Ascending aorta (tissue), 2 donors: ENCODE results near the gene CRHR2. TPM values are rescaled to one million over a fixed set of nuclear protein-coding genes. Genes with fewer than 3 reads are reported as not detected.

Source experiments
- DNase-seq, 2 donors: peaks; one replicate each; pipeline ENCODE4 v3.0.0-alpha.2; 2019; ENCODE audit warnings: low spot score in 2 of 2
- H3K27ac ChIP-seq, 2 donors: fragments of 200-600 bp; sonication (generic); one replicate each; pipeline ENCODE4 v1.5.1; 2016 to 2017; ENCODE audit warnings: mild to moderate bottlenecking in 1 of 2
- H3K27me3 ChIP-seq: fragments of 200-600 bp; sonication (generic); one replicate; pipeline ENCODE4 v1.5.1; 2017
- H3K36me3 ChIP-seq, 2 donors: fragments of 200-600 bp; sonication (generic); one replicate each; pipeline ENCODE4 v1.5.1; 2016
- H3K4me1 ChIP-seq, 2 donors: fragments of 200-600 bp; sonication (generic); one replicate each; pipeline ENCODE4 v1.5.1; 2016 to 2017; ENCODE audit warnings: mild to moderate bottlenecking in 1 of 2
- H3K4me3 ChIP-seq, 2 donors: fragments of 200-600 bp; sonication (generic); one replicate each; pipeline ENCODE4 v1.5.1; 2016 to 2017; ENCODE audit warnings: mild to moderate bottlenecking in 1 of 2
- H3K9me3 ChIP-seq, 2 donors: fragments of 200-600 bp; sonication (generic); one replicate each; pipeline ENCODE4 v1.5.1; 2016
- CTCF ChIP-seq, 3 experiments: fragments of 200-600 bp in 2 of 3; fragments of 450-650 bp in 1 of 3; sonication (generic) in 2 of 3; IDR thresholded peaks; one replicate each; pipeline ENCODE4 v1.5.1; 2016 to 2019; ENCODE audit warnings: antibody characterized with exemption in 3 of 3, mild to moderate bottlenecking in 1 of 3, moderate library complexity in 1 of 3
- intact Hi-C: fragments of 100-400 bp; cut with DNase I; formaldehyde crosslinking; loops from one replicate; pipeline ENCODE4 v1.15.1; 2023
- total RNA-seq: library from RNA; depleted of rRNA; stranded (reverse); fragments of >200 nt; gene quantifications from one replicate; pipeline ENCODE4 v1.1.0, GENCODE V29; 2016

CRHR2 gene
- total RNA-seq, 1 donor from 2014 or later, result 3.1 TPM

DNA sequence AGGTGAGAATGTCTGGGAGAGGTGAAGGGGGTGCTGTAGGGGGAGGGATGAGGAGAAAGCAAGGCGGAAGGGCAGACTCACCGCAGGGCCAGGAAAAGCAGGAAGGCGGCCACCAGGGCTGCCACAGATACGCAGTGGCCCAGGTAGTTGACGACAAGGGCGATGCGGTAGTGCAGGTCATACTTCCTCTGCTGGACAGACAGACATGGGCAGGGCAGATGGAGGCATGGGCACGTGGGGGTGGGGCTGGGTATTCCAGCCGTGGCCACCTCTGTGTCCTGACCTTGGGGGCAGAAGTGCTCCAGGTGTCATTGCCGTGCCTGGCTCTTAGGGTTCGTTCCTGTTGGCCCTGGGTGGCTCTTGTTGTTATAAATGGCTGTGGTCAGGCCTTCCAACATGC is 16.8 kb downstream of the CRHR2 start:
- no peaks in the 10 kb centered on the region for H3K4me1 ChIP-seq
- no peak for DNase-seq
- no peak for TF ChIP-seq CTCF (IDR thresholded peaks at IDR 0.05)
- H3K9me3 ChIP-seq, result no peaks in the 10 kb centered on the region
- H3K4me3 ChIP-seq, result no peak overlapping the region
- intact Hi-C loops, result no loop called here
- H3K36me3 ChIP-seq, result no peaks in the 10 kb centered on the region
- no peaks in the 10 kb centered on the region for H3K27me3 ChIP-seq
- H3K27ac ChIP-seq, result no peak overlapping the region

GRCh38 chr7:30665043-30665442 is 17.2 kb downstream of the CRHR2 start:
- no peaks in the 10 kb centered on the region for H3K27me3 ChIP-seq
- no peaks in the 10 kb centered on the region for H3K9me3 ChIP-seq
- no peak overlapping the region for H3K27ac ChIP-seq
- H3K4me3 ChIP-seq, result no peak overlapping the region
- no peak for DNase-seq
- no peaks in the 10 kb centered on the region for H3K36me3 ChIP-seq
- intact Hi-C loops, result no loop called here
- H3K4me1 ChIP-seq, result no peaks in the 10 kb centered on the region
- no peak for TF ChIP-seq CTCF (IDR thresholded peaks at IDR 0.05)

GRCh38 chr7:30664184-30664885 is 17.9 kb downstream of the CRHR2 start:
- intact Hi-C loops, result no loop called here
- Histone ChIP-seq H3K4me1 (no peaks in the 10 kb centered on the region), H3K27ac (no peak overlapping the region), H3K36me3 (no peaks in the 10 kb centered on the region), H3K4me3 (no peak overlapping the region), H3K9me3 (no peaks in the 10 kb centered on the region), H3K27me3 (no peaks in the 10 kb centered on the region)
- TF ChIP-seq CTCF (IDR thresholded peaks at IDR 0.05), result no peak
- no peak for DNase-seq

DNA sequence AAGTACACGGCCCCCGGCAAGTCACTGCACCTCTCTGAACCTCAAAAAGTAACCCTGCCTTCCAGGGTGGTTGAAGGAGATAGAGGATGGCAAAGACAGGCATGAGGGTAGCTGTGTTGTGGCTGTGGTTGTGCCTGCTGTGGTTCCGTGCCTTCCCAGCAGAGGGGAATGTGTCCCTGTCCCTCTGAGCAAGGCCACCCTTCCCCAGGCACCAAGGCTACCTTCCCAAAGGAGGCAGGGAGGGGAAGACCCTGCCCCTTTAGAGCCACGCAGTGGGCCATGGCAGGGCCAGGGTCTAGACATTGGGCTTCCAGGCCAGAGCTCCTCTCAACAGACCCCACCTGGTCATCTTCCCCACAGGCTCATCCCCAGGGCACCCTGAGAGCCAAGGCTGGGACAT is 18.8 kb downstream of the CRHR2 start:
- no peaks in the 10 kb centered on the region for H3K4me1 ChIP-seq
- TF ChIP-seq CTCF (IDR thresholded peaks at IDR 0.05), result no peak
- no peak overlapping the region for H3K4me3 ChIP-seq
- H3K36me3 ChIP-seq, result no peaks in the 10 kb centered on the region
- no peaks in the 10 kb centered on the region for H3K27me3 ChIP-seq
- H3K9me3 ChIP-seq, result no peaks in the 10 kb centered on the region
- H3K27ac ChIP-seq, result no peak overlapping the region
- DNase-seq, result no peak
- intact Hi-C loops, result no loop called here

GRCh38 chr7:30662431-30662939 is 19.8 kb downstream of the CRHR2 start:
- H3K27me3 ChIP-seq, result no peaks in the 10 kb centered on the region
- H3K27ac ChIP-seq, result no peak overlapping the region
- no peak overlapping the region for H3K4me3 ChIP-seq
- TF ChIP-seq CTCF (IDR thresholded peaks at IDR 0.05), result no peak
- no peaks in the 10 kb centered on the region for H3K4me1 ChIP-seq
- H3K9me3 ChIP-seq, result no peaks in the 10 kb centered on the region
- H3K36me3 ChIP-seq, result no peaks in the 10 kb centered on the region
- intact Hi-C loops, result no loop called here
- DNase-seq, result no peak
